KOPT-K1 (cell line): Measurements from ENCODE around the gene TMEM53.
"Not testable (repeated sequence)": the region's sequence is repeated elsewhere in the genome, so short reads cannot be mapped to it uniquely, and the experiment has no call there.

Experiments used
- H3K27ac ChIP-seq: fragments of 200-600 bp; sonication (generic); 2 replicates; pipeline ENCODE4 v1.5.1; 2016; ENCODE audit warnings: antibody characterized with exemption, mild to moderate bottlenecking, low read depth, low read length; ENCODE audit not compliant: poor library complexity, severe bottlenecking
- H3K36me3 ChIP-seq: fragments of 200-600 bp; sonication (generic); 2 replicates; pipeline ENCODE4 v1.5.1; 2017; ENCODE audit warnings: antibody characterized with exemption, mild to moderate bottlenecking, low read length, moderate library complexity; ENCODE audit not compliant: insufficient read depth
- H3K9me3 ChIP-seq: fragments of 200-600 bp; sonication (generic); 2 replicates; pipeline ENCODE4 v1.5.1; 2017; ENCODE audit warnings: antibody characterized with exemption, low read length, mild to moderate bottlenecking; ENCODE audit not compliant: insufficient read depth, poor library complexity, severe bottlenecking

TMEM53 gene

GRCh38 chr1:44707112-44707881, 33.0 kb upstream of the TMEM53 start:
- no peak overlapping the region for H3K27ac ChIP-seq
- H3K36me3 ChIP-seq, result peaks cover 7% of the 10 kb centered on the region; the same call in 1 of the 2 replicates
- no peaks in the 10 kb centered on the region for H3K9me3 ChIP-seq

- Histone ChIP-seq H3K27ac (no peak overlapping the region), H3K9me3 (no peaks in the 10 kb centered on the region), H3K36me3 (peaks cover 18% of the 10 kb centered on the region; the same call in 1 of the 2 replicates)
These were observed 31.7 kb upstream of the TMEM53 start for GRCh38 chr1:44705938-44706337.

GRCh38 chr1:44705470-44705869, 31.2 kb upstream of the TMEM53 start:
- no peaks in the 10 kb centered on the region for H3K9me3 ChIP-seq
- H3K36me3 ChIP-seq, result peaks cover 23% of the 10 kb centered on the region; the same call in 1 of the 2 replicates
- H3K27ac ChIP-seq, result no peak overlapping the region

- Histone ChIP-seq H3K9me3 (no peaks in the 10 kb centered on the region), H3K27ac (no peak overlapping the region), H3K36me3 (peaks cover 33% of the 10 kb centered on the region; the same call in 1 of the 2 replicates)
These were observed 26.9 kb upstream of the TMEM53 start for GRCh38 chr1:44701141-44701573.

- Histone ChIP-seq H3K27ac (no peak overlapping the region), H3K36me3 (peaks cover 33% of the 10 kb centered on the region; the same call in 1 of the 2 replicates), H3K9me3 (no peaks in the 10 kb centered on the region)
These were observed 26.3 kb upstream of the TMEM53 start for GRCh38 chr1:44700573-44700972.

- not testable (repeated sequence) for H3K9me3 ChIP-seq, H3K27ac ChIP-seq
- peaks cover 33% of the 10 kb centered on the region; the same call in 1 of the 2 replicates for H3K36me3 ChIP-seq
These were observed 25.1 kb upstream of the TMEM53 start for GRCh38 chr1:44699375-44699774.

GRCh38 chr1:44698138-44698537, 23.9 kb upstream of the TMEM53 start:
- Histone ChIP-seq H3K27ac (no peak overlapping the region), H3K36me3 (peaks cover 33% of the 10 kb centered on the region; the same call in 1 of the 2 replicates), H3K9me3 (no peaks in the 10 kb centered on the region)

- Histone ChIP-seq H3K27ac (no peak overlapping the region), H3K36me3 (peaks cover 31% of the 10 kb centered on the region; the same call in 1 of the 2 replicates), H3K9me3 (no peaks in the 10 kb centered on the region)
These were observed 22.6 kb upstream of the TMEM53 start for GRCh38 chr1:44696789-44697345.

GRCh38 chr1:44696101-44696500, 21.8 kb upstream of the TMEM53 start:
- Histone ChIP-seq H3K27ac (no peak overlapping the region), H3K36me3 (peaks cover 23% of the 10 kb centered on the region; the same call in 1 of the 2 replicates), H3K9me3 (no peaks in the 10 kb centered on the region)

- Histone ChIP-seq H3K36me3 (peaks cover 19% of the 10 kb centered on the region; the same call in 1 of the 2 replicates), H3K9me3 (no peaks in the 10 kb centered on the region), H3K27ac (no peak overlapping the region)
These were observed 21.4 kb upstream of the TMEM53 start for GRCh38 chr1:44695671-44696070.

- H3K27ac ChIP-seq, result no peak overlapping the region
- H3K9me3 ChIP-seq, result no peaks in the 10 kb centered on the region
- peaks cover 12% of the 10 kb centered on the region; the same call in 1 of the 2 replicates for H3K36me3 ChIP-seq
These were observed 20.7 kb upstream of the TMEM53 start for GRCh38 chr1:44694863-44695478.

- no peak overlapping the region for H3K27ac ChIP-seq
- 0 out of 2 replicates have a peak, but pooled peaks cover 6% of the 10 kb centered on the region for H3K36me3 ChIP-seq
- no peaks in the 10 kb centered on the region for H3K9me3 ChIP-seq
These were observed 19.6 kb upstream of the TMEM53 start for GRCh38 chr1:44693900-44694299.

GRCh38 chr1:44693159-44693558, 18.9 kb upstream of the TMEM53 start:
- H3K9me3 ChIP-seq, result no peaks in the 10 kb centered on the region

GRCh38 chr1:44689447-44689765, 15.1 kb upstream of the TMEM53 start:
- H3K9me3 ChIP-seq, result no peaks in the 10 kb centered on the region
- H3K27ac ChIP-seq, result no peak overlapping the region
- H3K36me3 ChIP-seq, result no peaks in the 10 kb centered on the region

More at GRCh38 chr1:44693159-44693558, 18.9 kb upstream of the TMEM53 start:
- Histone ChIP-seq H3K36me3 (0 out of 2 replicates have a peak, but pooled peaks cover 6% of the 10 kb centered on the region), H3K27ac (no peak overlapping the region)

- Histone ChIP-seq H3K27ac (no peak overlapping the region), H3K36me3 (no peaks in the 10 kb centered on the region), H3K9me3 (no peaks in the 10 kb centered on the region)
These were observed 14.6 kb upstream of the TMEM53 start for GRCh38 chr1:44688760-44689446.
